ENCODE data around the gene LSAMP.

DNA sequence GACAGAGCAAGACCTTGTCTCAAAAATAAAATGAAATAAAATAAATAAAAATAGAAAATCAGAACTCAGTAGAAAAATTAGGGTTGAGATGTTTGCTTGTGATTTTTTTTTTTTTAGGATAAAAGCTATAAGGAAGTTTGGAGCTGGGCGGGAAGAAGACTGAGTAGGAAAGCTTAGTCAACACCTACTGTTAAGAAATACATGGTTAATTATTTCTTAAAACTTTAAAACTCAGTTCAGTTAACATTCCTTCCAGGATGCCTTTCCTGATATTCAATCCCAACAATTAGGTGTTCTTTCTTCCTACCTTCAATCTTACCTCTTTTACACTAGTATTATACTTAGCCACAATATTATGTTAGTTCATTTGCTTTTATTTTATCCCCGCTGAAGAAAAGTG is 246.2 kb downstream of the LSAMP start:
- TF ChIP-seq POLR2AphosphoS5 (IDR thresholded peaks at IDR 0.05; ENCODE audit: low read depth, low read length) (no peak), TAF1 (IDR thresholded peaks at IDR 0.05; ENCODE audit: low read depth, low read length) (no peak), POLR2A (IDR thresholded peaks at IDR 0.05; ENCODE audit: low read depth, low read length) (no peak)

Measured in GM12891 (cell line).